Liver (tissue), 9 donors: ENCODE data around the gene B3GNT9. TPM values are rescaled to one million over a fixed set of nuclear protein-coding genes. Genes with fewer than 3 reads are reported as not detected.
A peak's percentile ranks its signal among the peaks of the same experiment; 100 is the strongest.

ENCODE experiments used
- DNase-seq: peaks from one replicate; pipeline ENCODE4 v3.0.0-alpha.2; 2017; ENCODE audit warnings: low spot score
- H3K27ac ChIP-seq, 2 donors: one replicate each; pipeline ENCODE4 v1.7.0; 2013; ENCODE audit warnings: inconsistent platforms in 2 of 2, low read length in 2 of 2, control low read depth in 1 of 2, low read depth in 1 of 2, mild to moderate bottlenecking in 1 of 2
- H3K27me3 ChIP-seq, 4 donors: one replicate each; pipeline versions ENCODE4 v1.6.1 to v1.7.0; 2013; ENCODE audit warnings: low read length in 3 of 4, inconsistent platforms in 1 of 4, mild to moderate bottlenecking in 1 of 4, moderate library complexity in 1 of 4; ENCODE audit not compliant: control insufficient read depth in 4 of 4, insufficient read depth in 4 of 4
- H3K36me3 ChIP-seq, 4 donors: one replicate each; pipeline versions ENCODE4 v1.6.1 to v1.7.0; 2013; ENCODE audit warnings: low read length in 3 of 4, mild to moderate bottlenecking in 3 of 4, low read depth in 1 of 4, moderate library complexity in 1 of 4; ENCODE audit not compliant: control insufficient read depth in 4 of 4, insufficient read depth in 3 of 4
- H3K4me1 ChIP-seq, 4 donors: one replicate each; pipeline versions ENCODE4 v1.6.1 to v1.7.0; 2013; ENCODE audit warnings: low read length in 3 of 4, mild to moderate bottlenecking in 3 of 4, moderate library complexity in 1 of 4; ENCODE audit not compliant: control insufficient read depth in 4 of 4, insufficient read depth in 4 of 4
- H3K4me3 ChIP-seq, 3 donors: one replicate each; pipeline versions ENCODE4 v1.6.1 to v1.7.0; 2013; ENCODE audit warnings: low read length in 3 of 3, control low read depth in 1 of 3, low read depth in 1 of 3, mild to moderate bottlenecking in 1 of 3
- H3K9ac ChIP-seq, 2 donors: one replicate each; pipeline ENCODE4 v1.7.0; 2013; ENCODE audit warnings: low read length in 2 of 2, mild to moderate bottlenecking in 2 of 2, moderate library complexity in 2 of 2, control low read depth in 1 of 2, low read depth in 1 of 2
- H3K9me3 ChIP-seq, 4 donors: one replicate each; pipeline versions ENCODE4 v1.6.1 to v1.7.0; 2013; ENCODE audit warnings: low read length in 3 of 4; ENCODE audit not compliant: control insufficient read depth in 4 of 4
- EGR1 ChIP-seq, 2 donors: IDR thresholded peaks; 2 replicates each; pipeline ENCODE4 v1.6.1; 2016 to 2018; ENCODE audit warnings: antibody characterized with exemption in 2 of 2, low read depth in 2 of 2
- FOXA1 ChIP-seq: IDR thresholded peaks from 2 replicates; pipeline ENCODE4 v1.6.1; 2016; ENCODE audit warnings: antibody characterized with exemption
- FOXA2 ChIP-seq: IDR thresholded peaks from 2 replicates; pipeline ENCODE4 v1.6.1; 2016; ENCODE audit warnings: antibody characterized with exemption
- GABPA ChIP-seq, 2 donors: IDR thresholded peaks in 1 of 2; conservative IDR thresholded peaks in 1 of 2; 2 replicates each; pipeline ENCODE4 v1.6.1; 2016; ENCODE audit warnings: antibody characterized with exemption in 2 of 2, mild to moderate bottlenecking in 1 of 2, moderate library complexity in 1 of 2
- HNF4A ChIP-seq, 2 donors: conservative IDR thresholded peaks; 2 replicates each; pipeline ENCODE4 v1.6.1; 2016; ENCODE audit warnings: antibody characterized with exemption in 2 of 2, mild to moderate bottlenecking in 2 of 2
- HNF4G ChIP-seq: IDR thresholded peaks from 2 replicates; pipeline ENCODE4 v1.6.1; 2016; ENCODE audit warnings: antibody characterized with exemption
- JUND ChIP-seq, 2 donors: IDR thresholded peaks; 2 replicates each; pipeline ENCODE4 v1.6.1; 2016; ENCODE audit warnings: antibody characterized with exemption in 2 of 2
- NR2F2 ChIP-seq: IDR thresholded peaks from 2 replicates; pipeline ENCODE4 v1.6.1; 2016; ENCODE audit warnings: antibody characterized with exemption
- RAD21 ChIP-seq, 2 donors: IDR thresholded peaks; 2 replicates each; pipeline ENCODE4 v1.6.1; 2016; ENCODE audit warnings: antibody characterized with exemption in 2 of 2, mild to moderate bottlenecking in 2 of 2
- RXRA ChIP-seq, 2 donors: IDR thresholded peaks; 2 replicates each; pipeline ENCODE4 v1.6.1; 2017 to 2018; ENCODE audit warnings: antibody characterized with exemption in 2 of 2, mild to moderate bottlenecking in 1 of 2
- SP1 ChIP-seq: IDR thresholded peaks from 2 replicates; pipeline ENCODE4 v1.6.1; 2018; ENCODE audit warnings: antibody characterized with exemption, mild to moderate bottlenecking
- TAF1 ChIP-seq: conservative IDR thresholded peaks from 2 replicates; pipeline ENCODE4 v1.6.1; 2016; ENCODE audit warnings: antibody characterized with exemption, mild to moderate bottlenecking
- WGBS: extraction: QIAGEN DNeasy Blood & Tissue Kit; methylation state at CpG from one replicate; pipeline ENCODE4 v1.1.7; 2013; 5-methylcytosine and 5-hydroxymethylcytosine counted together
- polyA plus RNA-seq, 2 donors: library from polyadenylated mRNA; stranded (reverse) in 1 of 2; unstranded in 1 of 2; fragments of 200-250 nt in 1 of 2; fragments of >200 nt in 1 of 2; fragmentation: Nextera tagmentation in 1 of 2; extraction: Ambion mirVana in 1 of 2; gene quantifications; one replicate each; pipeline versions ENCODE4 v1.2.1 to v1.2.3, GENCODE V29; 2013 to 2015
- total RNA-seq, 2 donors: library from RNA; depleted of rRNA; stranded (reverse); fragments of >200 nt; gene quantifications; one replicate each; pipeline ENCODE4 v1.2.3, GENCODE V29; 2014
- TF ChIP-seq, protein P1 (sequence below): IDR thresholded peaks from 2 replicates; pipeline ENCODE4 v1.6.1; 2016; ENCODE audit warnings: antibody characterized with exemption, mild to moderate bottlenecking
- TF ChIP-seq, protein P2 (sequence below): IDR thresholded peaks from 2 replicates; pipeline ENCODE4 v1.6.1; 2016; ENCODE audit warnings: antibody characterized with exemption
- TF ChIP-seq, protein P3 (sequence below): IDR thresholded peaks from 2 replicates; pipeline ENCODE4 v1.6.1; 2016; ENCODE audit warnings: antibody characterized with exemption
- TF ChIP-seq, protein P4 (sequence below): IDR thresholded peaks from 2 replicates; pipeline ENCODE4 v1.6.1; 2016; ENCODE audit warnings: antibody characterized with exemption
- TF ChIP-seq, protein P5 (sequence below): fragments of 150-350 bp; IDR thresholded peaks from 2 replicates; pipeline ENCODE4 v1.5.1; 2017; ENCODE audit warnings: improper control_type of control experiment, low read depth, low read length; ENCODE audit not compliant: missing input control
- donor health status: healthy.
- donor health status: healthy.
- donor health status: healthy.
- donor health status: healthy.
- donor health status: healthy.

The B3GNT9 gene
- total and polyA plus RNA-seq, 4 donors: 0.43 to 2.3 (median 1.4) TPM

DNA sequence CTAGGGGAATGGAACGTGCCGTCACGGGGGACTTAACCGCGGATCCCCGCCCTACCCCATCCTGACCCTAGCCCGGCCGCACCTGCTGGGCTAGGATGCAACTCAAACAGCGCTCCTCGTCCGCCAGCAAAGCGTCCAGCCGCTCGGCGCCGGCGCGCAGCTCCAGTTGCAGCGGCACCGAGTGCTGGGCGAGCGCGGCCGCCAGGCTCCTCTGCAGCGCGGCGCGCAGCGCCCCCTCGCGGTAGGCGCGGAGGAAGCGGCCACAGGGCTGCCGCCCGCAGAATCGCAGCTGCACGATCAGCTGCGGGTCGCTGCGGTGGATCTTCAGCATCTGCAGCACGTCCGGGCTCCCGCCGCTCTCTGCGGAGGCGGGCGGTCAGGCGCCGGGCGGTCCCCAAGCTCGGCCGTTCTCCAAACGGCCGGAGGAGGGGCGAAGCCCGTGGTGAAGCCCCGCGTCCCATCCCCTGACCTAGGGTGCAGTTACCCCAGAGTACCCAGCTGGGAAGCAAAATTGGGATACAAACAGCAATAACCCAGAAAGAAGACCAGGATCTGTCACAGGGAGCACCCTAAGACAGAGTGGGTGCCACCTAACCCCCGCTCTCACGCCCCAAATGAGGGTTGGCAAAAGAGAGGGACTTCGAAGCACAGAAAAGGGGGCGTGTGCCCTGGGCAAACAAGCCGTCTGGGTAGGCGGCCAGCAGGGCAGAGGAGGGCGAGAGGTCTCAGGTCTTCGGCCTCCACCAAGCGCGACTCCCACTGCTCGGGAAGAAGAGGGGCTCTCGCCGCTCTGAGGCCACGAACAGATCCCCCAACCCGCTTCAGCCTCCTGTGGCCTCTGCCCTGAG, 4.7 kb upstream of the B3GNT9 start:
- peak; percentile 82 for DNase-seq
- TF ChIP-seq HNF4A (conservative IDR thresholded peaks at IDR 0.05) (no peak), JUND (IDR thresholded peaks at IDR 0.05) (no peak), TAF1 (no peak), HNF4G (no peak), NR2F2 (no peak), RXRA (IDR thresholded peaks at IDR 0.05) (no peak), GABPA (IDR thresholded peaks at IDR 0.05 in 1 of 2, conservative IDR thresholded peaks at IDR 0.05 in 1 of 2) (no peak), FOXA2 (no peak), FOXA1 (no peak), EGR1 (IDR thresholded peaks at IDR 0.05; ENCODE audit: low read depth in 2 of 2) (no peak), SP1 (no peak), RAD21 (IDR thresholded peaks at IDR 0.05) (peak; percentile 74 to 84)
- TF ChIP-seq, protein P1, sequence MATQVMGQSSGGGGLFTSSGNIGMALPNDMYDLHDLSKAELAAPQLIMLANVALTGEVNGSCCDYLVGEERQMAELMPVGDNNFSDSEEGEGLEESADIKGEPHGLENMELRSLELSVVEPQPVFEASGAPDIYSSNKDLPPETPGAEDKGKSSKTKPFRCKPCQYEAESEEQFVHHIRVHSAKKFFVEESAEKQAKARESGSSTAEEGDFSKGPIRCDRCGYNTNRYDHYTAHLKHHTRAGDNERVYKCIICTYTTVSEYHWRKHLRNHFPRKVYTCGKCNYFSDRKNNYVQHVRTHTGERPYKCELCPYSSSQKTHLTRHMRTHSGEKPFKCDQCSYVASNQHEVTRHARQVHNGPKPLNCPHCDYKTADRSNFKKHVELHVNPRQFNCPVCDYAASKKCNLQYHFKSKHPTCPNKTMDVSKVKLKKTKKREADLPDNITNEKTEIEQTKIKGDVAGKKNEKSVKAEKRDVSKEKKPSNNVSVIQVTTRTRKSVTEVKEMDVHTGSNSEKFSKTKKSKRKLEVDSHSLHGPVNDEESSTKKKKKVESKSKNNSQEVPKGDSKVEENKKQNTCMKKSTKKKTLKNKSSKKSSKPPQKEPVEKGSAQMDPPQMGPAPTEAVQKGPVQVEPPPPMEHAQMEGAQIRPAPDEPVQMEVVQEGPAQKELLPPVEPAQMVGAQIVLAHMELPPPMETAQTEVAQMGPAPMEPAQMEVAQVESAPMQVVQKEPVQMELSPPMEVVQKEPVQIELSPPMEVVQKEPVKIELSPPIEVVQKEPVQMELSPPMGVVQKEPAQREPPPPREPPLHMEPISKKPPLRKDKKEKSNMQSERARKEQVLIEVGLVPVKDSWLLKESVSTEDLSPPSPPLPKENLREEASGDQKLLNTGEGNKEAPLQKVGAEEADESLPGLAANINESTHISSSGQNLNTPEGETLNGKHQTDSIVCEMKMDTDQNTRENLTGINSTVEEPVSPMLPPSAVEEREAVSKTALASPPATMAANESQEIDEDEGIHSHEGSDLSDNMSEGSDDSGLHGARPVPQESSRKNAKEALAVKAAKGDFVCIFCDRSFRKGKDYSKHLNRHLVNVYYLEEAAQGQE: no peak
- TF ChIP-seq, protein P2, sequence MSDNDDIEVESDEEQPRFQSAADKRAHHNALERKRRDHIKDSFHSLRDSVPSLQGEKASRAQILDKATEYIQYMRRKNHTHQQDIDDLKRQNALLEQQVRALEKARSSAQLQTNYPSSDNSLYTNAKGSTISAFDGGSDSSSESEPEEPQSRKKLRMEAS: no peak
- TF ChIP-seq, protein P3, sequence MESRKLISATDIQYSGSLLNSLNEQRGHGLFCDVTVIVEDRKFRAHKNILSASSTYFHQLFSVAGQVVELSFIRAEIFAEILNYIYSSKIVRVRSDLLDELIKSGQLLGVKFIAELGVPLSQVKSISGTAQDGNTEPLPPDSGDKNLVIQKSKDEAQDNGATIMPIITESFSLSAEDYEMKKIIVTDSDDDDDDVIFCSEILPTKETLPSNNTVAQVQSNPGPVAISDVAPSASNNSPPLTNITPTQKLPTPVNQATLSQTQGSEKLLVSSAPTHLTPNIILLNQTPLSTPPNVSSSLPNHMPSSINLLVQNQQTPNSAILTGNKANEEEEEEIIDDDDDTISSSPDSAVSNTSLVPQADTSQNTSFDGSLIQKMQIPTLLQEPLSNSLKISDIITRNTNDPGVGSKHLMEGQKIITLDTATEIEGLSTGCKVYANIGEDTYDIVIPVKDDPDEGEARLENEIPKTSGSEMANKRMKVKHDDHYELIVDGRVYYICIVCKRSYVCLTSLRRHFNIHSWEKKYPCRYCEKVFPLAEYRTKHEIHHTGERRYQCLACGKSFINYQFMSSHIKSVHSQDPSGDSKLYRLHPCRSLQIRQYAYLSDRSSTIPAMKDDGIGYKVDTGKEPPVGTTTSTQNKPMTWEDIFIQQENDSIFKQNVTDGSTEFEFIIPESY: no peak
- TF ChIP-seq, protein P4, sequence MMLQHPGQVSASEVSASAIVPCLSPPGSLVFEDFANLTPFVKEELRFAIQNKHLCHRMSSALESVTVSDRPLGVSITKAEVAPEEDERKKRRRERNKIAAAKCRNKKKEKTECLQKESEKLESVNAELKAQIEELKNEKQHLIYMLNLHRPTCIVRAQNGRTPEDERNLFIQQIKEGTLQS: no peak
- TF ChIP-seq, protein P5, sequence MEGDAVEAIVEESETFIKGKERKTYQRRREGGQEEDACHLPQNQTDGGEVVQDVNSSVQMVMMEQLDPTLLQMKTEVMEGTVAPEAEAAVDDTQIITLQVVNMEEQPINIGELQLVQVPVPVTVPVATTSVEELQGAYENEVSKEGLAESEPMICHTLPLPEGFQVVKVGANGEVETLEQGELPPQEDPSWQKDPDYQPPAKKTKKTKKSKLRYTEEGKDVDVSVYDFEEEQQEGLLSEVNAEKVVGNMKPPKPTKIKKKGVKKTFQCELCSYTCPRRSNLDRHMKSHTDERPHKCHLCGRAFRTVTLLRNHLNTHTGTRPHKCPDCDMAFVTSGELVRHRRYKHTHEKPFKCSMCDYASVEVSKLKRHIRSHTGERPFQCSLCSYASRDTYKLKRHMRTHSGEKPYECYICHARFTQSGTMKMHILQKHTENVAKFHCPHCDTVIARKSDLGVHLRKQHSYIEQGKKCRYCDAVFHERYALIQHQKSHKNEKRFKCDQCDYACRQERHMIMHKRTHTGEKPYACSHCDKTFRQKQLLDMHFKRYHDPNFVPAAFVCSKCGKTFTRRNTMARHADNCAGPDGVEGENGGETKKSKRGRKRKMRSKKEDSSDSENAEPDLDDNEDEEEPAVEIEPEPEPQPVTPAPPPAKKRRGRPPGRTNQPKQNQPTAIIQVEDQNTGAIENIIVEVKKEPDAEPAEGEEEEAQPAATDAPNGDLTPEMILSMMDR: peak; percentile 97
- 8% methylated on average over 74 of the region's 74 CpGs for WGBS
- Histone ChIP-seq H3K27me3 (no peaks in the 10 kb centered on the region), H3K9me3 (no peaks in the 10 kb centered on the region), H3K9ac (no peak overlapping the region), H3K27ac (no peak overlapping the region), H3K4me1 (peaks cover 8 to 33% (median 22%) of the 10 kb centered on the region in 4 donors), H3K36me3 (no peaks in the 10 kb centered on the region), H3K4me3 (peak overlapping the region in 1 of 3 donors; percentile 2)
